ENCODE results near the gene DIPK1A.
"Not testable (repeated sequence)": the region's sequence is repeated elsewhere in the genome, so short reads cannot be mapped to it uniquely, and the experiment has no call there.

The DIPK1A gene

GRCh38 chr1:92975551-92976232, 14.4 kb upstream of the DIPK1A start:
- no peak for DNase-seq

- not testable (repeated sequence) for DNase-seq
Observed at GRCh38 chr1:92974112-92974511, 12.8 kb upstream of the DIPK1A start.

GRCh38 chr1:92973203-92973897, 12.1 kb upstream of the DIPK1A start:
- DNase-seq = no peak

GRCh38 chr1:92972409-92973129, 11.3 kb upstream of the DIPK1A start:
- no peak for DNase-seq

- not testable (repeated sequence) for DNase-seq
Observed at GRCh38 chr1:92971932-92972331, 10.7 kb upstream of the DIPK1A start.

GRCh38 chr1:92970990-92971689, 9.9 kb upstream of the DIPK1A start:
- DNase-seq = no peak

GRCh38 chr1:92969517-92969916, 8.3 kb upstream of the DIPK1A start:
- no peak for DNase-seq

- peak; percentile 28 for DNase-seq
Observed at GRCh38 chr1:92968138-92969032, 7.1 kb upstream of the DIPK1A start.

- DNase-seq = no peak
Observed at GRCh38 chr1:92964998-92965397, 3.7 kb upstream of the DIPK1A start.

- DNase-seq = no peak
Observed at GRCh38 chr1:92964316-92964715, 3.1 kb upstream of the DIPK1A start.

- DNase-seq = peak; percentile 43
Observed at GRCh38 chr1:92961896-92962752, 862 bp upstream of the DIPK1A start.

- DNase-seq = peak; percentile 83
Observed at GRCh38 chr1:92960395-92961130, 699 bp downstream of the DIPK1A start.

- DNase-seq = no peak
Observed at GRCh38 chr1:92958203-92958970, 2.9 kb downstream of the DIPK1A start.

GRCh38 chr1:92957030-92957734, 4.1 kb downstream of the DIPK1A start:
- DNase-seq = no peak

GRCh38 chr1:92956254-92957029, 4.8 kb downstream of the DIPK1A start:
- DNase-seq = no peak

GRCh38 chr1:92953491-92953890, 7.8 kb downstream of the DIPK1A start:
- no peak for DNase-seq

GRCh38 chr1:92952714-92953113, 8.5 kb downstream of the DIPK1A start:
- DNase-seq = no peak

- DNase-seq = no peak
Observed at GRCh38 chr1:92951141-92951582, 10.1 kb downstream of the DIPK1A start.
